Astrocyte (in vitro differentiated cells and primary cell): ENCODE measurements around the gene KCNE1.

Experiments used
- CTCF ChIP-seq: IDR thresholded peaks from 2 replicates; pipeline ENCODE4 v1.5.1; 2011; ENCODE audit warnings: low read depth, mild to moderate bottlenecking, inconsistent platforms, low read length, moderate library complexity; ENCODE audit not compliant: insufficient read depth
- EZH2 ChIP-seq: IDR thresholded peaks from 2 replicates; pipeline ENCODE4 v1.6.1; 2012; ENCODE audit warnings: mild to moderate bottlenecking, low read length, inconsistent platforms; ENCODE audit not compliant: insufficient read depth

GRCh38 chr21:34500191-34500590 lies 11.8 kb downstream of the KCNE1 start:
- TF ChIP-seq CTCF (no peak), EZH2 (no peak)
